ENCODE measurements around the gene EMID1.

GRCh38 chr22:29172216-29172615 is 33.5 kb upstream of the EMID1 start:
- no peak for TF ChIP-seq POLR2A (IDR thresholded peaks at IDR 0.05)
- no peak for TF ChIP-seq EP300 (IDR thresholded peaks at IDR 0.05)
- no peak for TF ChIP-seq POLR2AphosphoS5 (IDR thresholded peaks at IDR 0.05)
